ENCODE results near the gene DUSP16.
"Not testable (repeated sequence)": the region's sequence is repeated elsewhere in the genome, so short reads cannot be mapped to it uniquely, and the experiment has no call there.

GRCh38 chr12:12596598-12596997 is 33.9 kb upstream of the DUSP16 start:
- TF ChIP-seq CTCF (conservative IDR thresholded peaks at IDR 0.05; ENCODE audit: low read depth in 2 of 2); EZH2 (IDR thresholded peaks at IDR 0.05; ENCODE audit: low read depth, unreplicated experiment); REST (IDR thresholded peaks at IDR 0.05; ENCODE audit: unreplicated experiment); CREB1 (CRISPR knock-in tag; IDR thresholded peaks at IDR 0.05; ENCODE audit: low read depth); EZH2phosphoT487 (IDR thresholded peaks at IDR 0.05; ENCODE audit: unreplicated experiment); ZNF331 (CRISPR knock-in tag; IDR thresholded peaks at IDR 0.05; ENCODE audit: low read depth); POLR2AphosphoS5 (IDR thresholded peaks at IDR 0.05; ENCODE audit: low read depth): not testable (repeated sequence)

Data from GM23338 (cell line).